ENCODE data around the gene ARL6IP4. TPM values are rescaled to one million over a fixed set of nuclear protein-coding genes. Genes with fewer than 3 reads are reported as not detected.

The ARL6IP4 gene
- total RNA-seq, 4 donors from 2014 or later: 87.5 to 149 (median 114) TPM

DNA sequence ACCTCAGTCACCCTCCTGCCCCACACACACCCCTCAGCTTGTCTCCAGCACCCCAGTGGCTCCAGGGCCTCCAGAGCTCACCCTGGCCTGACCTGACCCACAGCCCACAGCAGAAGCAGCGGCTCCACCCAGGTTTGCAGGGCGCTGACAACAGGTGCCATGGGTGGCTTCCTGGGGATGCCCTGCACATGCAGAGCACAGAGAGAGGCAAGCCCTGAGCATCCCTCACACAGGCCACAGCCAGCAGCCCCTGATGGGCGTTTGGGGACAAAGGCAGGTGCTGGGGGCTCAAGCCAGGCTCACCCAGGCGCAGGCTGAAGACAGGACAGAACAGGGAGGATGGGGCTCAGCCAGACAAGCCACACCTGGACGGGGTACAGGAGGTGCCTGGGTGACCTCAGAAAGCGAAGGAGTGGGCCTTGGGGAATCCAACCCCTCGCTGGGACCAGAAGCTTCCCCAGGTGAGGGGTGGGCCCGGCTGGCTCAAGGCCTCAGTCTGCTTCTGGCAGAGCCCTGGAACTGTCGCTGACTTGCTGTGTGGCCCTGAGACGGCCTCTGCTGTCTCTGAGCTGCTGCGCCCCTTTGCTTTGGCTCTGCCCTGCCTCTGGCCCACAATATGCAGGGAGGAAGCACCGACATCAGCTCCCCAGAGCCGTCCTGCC, 10.6 kb downstream of the ARL6IP4 start:
- no peak overlapping the region for H3K27ac ChIP-seq
- WGBS: 91% methylated on average over 4 of the region's 13 CpGs
- DNase-seq (ENCODE audit: low spot score in 2 of 2): no peak
- H3K4me1 ChIP-seq: no peaks in the 10 kb centered on the region
- no peaks in the 10 kb centered on the region for H3K27me3 ChIP-seq
- H3K9me3 ChIP-seq: no peaks in the 10 kb centered on the region
- TF ChIP-seq POLR2A (IDR thresholded peaks at IDR 0.05): no peak
- TF ChIP-seq EP300 (IDR thresholded peaks at IDR 0.05): no peak
- TF ChIP-seq, protein P1, sequence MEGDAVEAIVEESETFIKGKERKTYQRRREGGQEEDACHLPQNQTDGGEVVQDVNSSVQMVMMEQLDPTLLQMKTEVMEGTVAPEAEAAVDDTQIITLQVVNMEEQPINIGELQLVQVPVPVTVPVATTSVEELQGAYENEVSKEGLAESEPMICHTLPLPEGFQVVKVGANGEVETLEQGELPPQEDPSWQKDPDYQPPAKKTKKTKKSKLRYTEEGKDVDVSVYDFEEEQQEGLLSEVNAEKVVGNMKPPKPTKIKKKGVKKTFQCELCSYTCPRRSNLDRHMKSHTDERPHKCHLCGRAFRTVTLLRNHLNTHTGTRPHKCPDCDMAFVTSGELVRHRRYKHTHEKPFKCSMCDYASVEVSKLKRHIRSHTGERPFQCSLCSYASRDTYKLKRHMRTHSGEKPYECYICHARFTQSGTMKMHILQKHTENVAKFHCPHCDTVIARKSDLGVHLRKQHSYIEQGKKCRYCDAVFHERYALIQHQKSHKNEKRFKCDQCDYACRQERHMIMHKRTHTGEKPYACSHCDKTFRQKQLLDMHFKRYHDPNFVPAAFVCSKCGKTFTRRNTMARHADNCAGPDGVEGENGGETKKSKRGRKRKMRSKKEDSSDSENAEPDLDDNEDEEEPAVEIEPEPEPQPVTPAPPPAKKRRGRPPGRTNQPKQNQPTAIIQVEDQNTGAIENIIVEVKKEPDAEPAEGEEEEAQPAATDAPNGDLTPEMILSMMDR (IDR thresholded peaks at IDR 0.05): no peak
- TF ChIP-seq POLR2AphosphoS5 (IDR thresholded peaks at IDR 0.05): no peak
- no peak overlapping the region for H3K4me3 ChIP-seq
- H3K36me3 ChIP-seq: peaks cover 38% of the 10 kb centered on the region

DNA sequence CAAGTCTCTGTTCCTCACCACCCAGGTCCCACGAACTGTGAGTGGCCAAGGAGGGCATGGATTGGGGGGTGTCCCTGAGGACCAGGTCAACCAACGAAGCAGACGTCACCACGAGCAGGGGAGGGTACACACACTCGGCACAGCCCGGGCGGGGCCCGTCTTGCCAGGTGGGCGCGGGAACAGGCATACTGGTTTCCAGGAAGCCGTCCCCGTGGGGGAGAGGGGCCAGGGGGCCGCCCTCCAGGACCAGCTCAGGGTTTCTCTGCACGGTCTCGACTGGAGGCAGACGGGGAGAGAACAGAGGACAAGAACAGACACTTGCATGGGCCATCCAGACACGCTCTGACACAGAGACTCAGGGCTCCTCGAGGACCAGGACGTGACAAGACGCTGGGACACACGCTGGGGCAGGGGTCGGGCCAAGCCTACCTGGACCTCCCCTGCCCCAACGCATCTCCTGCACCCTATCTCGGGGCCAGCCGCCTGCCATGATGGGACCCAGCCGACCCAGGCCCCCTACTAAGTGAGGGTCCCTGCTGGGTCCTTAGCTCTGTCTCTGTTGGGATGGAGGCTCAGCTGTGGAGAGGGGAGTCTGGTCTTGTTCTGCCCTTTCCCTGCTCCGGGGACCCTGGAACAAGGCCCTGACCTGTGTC, 11.3 kb downstream of the ARL6IP4 start:
- Histone ChIP-seq H3K27me3 (no peaks in the 10 kb centered on the region), H3K9me3 (no peaks in the 10 kb centered on the region), H3K4me1 (no peaks in the 10 kb centered on the region), H3K4me3 (no peak overlapping the region), H3K36me3 (peaks cover 44% of the 10 kb centered on the region), H3K27ac (no peak overlapping the region)
- WGBS: 73% methylated on average over 21 of the region's 27 CpGs
- TF ChIP-seq POLR2AphosphoS5 (IDR thresholded peaks at IDR 0.05): no peak
- TF ChIP-seq, protein P1 (IDR thresholded peaks at IDR 0.05): no peak
- TF ChIP-seq EP300 (IDR thresholded peaks at IDR 0.05): no peak
- no peak for TF ChIP-seq POLR2A (IDR thresholded peaks at IDR 0.05)
- DNase-seq (ENCODE audit: low spot score in 2 of 2): no peak

DNA sequence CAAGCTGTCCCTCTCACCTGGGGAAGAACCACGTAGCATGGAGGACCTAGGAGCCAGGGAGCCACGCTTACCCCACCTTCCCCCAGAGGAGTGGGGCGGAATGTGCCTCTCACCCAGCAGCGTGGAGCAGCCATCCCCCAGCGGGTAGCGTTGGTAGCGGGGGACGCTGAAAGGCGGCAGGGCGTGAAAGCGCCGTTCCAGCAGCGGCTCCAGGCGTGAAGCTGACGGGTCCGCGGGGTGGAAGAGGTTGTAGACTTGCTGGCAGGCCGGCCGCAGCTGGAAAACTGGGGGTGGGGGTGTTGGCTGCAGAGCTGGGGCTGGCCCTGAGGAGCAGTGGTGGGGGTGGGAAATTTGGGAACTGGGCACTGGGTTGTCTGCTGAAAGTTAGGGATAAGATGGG, 11.9 kb downstream of the ARL6IP4 start:
- no peak for DNase-seq (ENCODE audit: low spot score in 2 of 2)
- no peaks in the 10 kb centered on the region for H3K4me1 ChIP-seq
- no peak overlapping the region for H3K27ac ChIP-seq
- H3K27me3 ChIP-seq: no peaks in the 10 kb centered on the region
- WGBS: 89% methylated on average over 19 of the region's 19 CpGs
- peaks cover 44% of the 10 kb centered on the region for H3K36me3 ChIP-seq
- H3K4me3 ChIP-seq: no peak overlapping the region
- no peaks in the 10 kb centered on the region for H3K9me3 ChIP-seq
- TF ChIP-seq EP300 (IDR thresholded peaks at IDR 0.05) (no peak), POLR2A (IDR thresholded peaks at IDR 0.05) (no peak), POLR2AphosphoS5 (IDR thresholded peaks at IDR 0.05) (no peak)
- TF ChIP-seq, protein P1 (IDR thresholded peaks at IDR 0.05): no peak

DNA sequence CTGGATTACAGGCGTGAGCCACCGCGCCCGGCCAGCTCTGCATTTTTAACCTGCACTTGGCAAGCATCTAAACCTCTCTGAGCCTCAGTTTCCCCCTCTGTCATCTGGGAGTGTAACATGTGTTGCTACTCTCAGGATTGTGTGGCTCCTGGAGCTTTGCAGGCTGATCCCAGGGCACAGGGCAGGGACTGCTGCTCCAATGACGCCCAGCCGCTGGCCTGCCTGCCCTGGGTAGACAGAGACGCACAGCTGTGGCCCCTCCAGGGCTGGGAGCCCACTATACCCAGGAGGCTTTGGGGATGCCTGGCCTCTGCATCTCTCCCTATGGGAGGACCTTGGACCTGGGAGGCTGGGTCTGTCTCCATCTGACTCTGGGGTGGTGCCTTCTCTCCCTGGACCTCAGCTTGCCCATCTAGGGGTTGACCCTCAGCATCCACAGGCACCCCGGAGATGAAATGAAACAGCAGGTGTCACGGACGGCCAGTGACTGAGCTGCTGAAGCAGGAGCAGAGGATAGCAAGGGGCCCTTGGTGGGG, 13.7 kb downstream of the ARL6IP4 start:
- TF ChIP-seq EP300 (IDR thresholded peaks at IDR 0.05) (no peak), POLR2A (IDR thresholded peaks at IDR 0.05) (no peak), POLR2AphosphoS5 (IDR thresholded peaks at IDR 0.05) (no peak)
- TF ChIP-seq, protein P1 (IDR thresholded peaks at IDR 0.05): no peak
- Histone ChIP-seq H3K4me1 (no peaks in the 10 kb centered on the region), H3K36me3 (peaks cover 33% of the 10 kb centered on the region), H3K27me3 (no peaks in the 10 kb centered on the region), H3K4me3 (no peak overlapping the region), H3K27ac (no peak overlapping the region), H3K9me3 (no peaks in the 10 kb centered on the region)
- 98% methylated on average over 8 of the region's 10 CpGs for WGBS
- DNase-seq (ENCODE audit: low spot score in 2 of 2): no peak

DNA sequence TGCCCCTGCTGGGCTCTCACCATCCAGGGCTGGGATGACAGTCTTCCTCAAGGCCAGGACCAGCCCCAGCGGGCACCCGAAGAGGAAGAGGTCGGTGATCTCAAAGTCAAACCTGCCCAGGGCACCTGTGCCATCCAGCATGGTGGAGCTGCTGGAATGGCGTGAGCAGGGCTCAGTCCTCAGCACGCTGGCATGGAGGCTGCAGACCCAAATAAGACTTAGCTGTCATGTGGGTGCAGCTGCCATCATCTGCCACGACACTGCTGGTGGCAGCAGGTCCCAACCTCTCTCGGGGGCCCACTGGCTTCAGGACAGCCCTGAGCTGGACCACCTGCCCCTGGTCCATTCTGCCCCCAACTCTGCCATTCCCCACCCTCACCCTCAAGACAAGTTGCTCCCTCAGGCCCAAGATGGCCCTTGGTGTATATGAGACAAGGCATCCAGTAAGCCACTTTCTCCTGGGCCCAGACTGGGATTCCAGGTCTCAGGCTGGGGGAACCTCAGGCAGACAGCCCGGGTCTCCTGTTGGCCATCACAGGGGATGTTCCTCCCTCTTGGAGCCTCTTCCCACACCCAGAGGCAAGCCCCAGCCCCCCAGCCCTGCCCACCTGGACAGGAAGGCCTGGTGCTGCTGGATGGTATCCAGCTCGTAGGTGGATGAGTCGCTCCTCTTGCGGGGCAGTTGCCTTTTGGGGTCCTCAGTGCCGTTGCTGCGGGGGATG, 14.5 kb downstream of the ARL6IP4 start:
- no peaks in the 10 kb centered on the region for H3K4me1 ChIP-seq
- TF ChIP-seq, protein P1 (IDR thresholded peaks at IDR 0.05): no peak
- no peak for TF ChIP-seq POLR2A (IDR thresholded peaks at IDR 0.05)
- no peak for TF ChIP-seq POLR2AphosphoS5 (IDR thresholded peaks at IDR 0.05)
- no peak for TF ChIP-seq EP300 (IDR thresholded peaks at IDR 0.05)
- H3K9me3 ChIP-seq: no peaks in the 10 kb centered on the region
- DNase-seq (ENCODE audit: low spot score in 2 of 2): no peak
- H3K27ac ChIP-seq: no peak overlapping the region
- no peak overlapping the region for H3K4me3 ChIP-seq
- no peaks in the 10 kb centered on the region for H3K27me3 ChIP-seq
- H3K36me3 ChIP-seq: peaks cover 30% of the 10 kb centered on the region
- WGBS: 88% methylated on average over 11 of the region's 13 CpGs

Measured in suprapubic skin (tissue), 4 donors.